ENCODE measurements around the gene CD46. TPM values are rescaled to one million over a fixed set of nuclear protein-coding genes. Genes with fewer than 3 reads are reported as not detected.

The CD46 gene
- total RNA-seq, 1 experiment from 2014 or later: 116 TPM

- POLR2A ChIA-PET (ENCODE audit: unreplicated experiment): interaction anchor here (0.5 to 0.9 kb wide), 4 partner anchors 45 to 132 kb away, joined by 4 to 9 read pairs (median 6); partner anchors contain the start of gene CD34
- CTCF ChIA-PET: interaction anchor here (0.6 kb wide), 4 partner anchors 14 to 133 kb away, joined by 3 to 4 read pairs (median 3); no protein-coding TSS in a partner anchor
- no peak overlapping the region for H2AFZ ChIP-seq (ENCODE audit: low read length)
- no peaks in the 10 kb centered on the region for H3K9me3 ChIP-seq (ENCODE audit: low read length)
- no peaks in the 10 kb centered on the region for H4K20me1 ChIP-seq (ENCODE audit: low read length)
- H3K79me2 ChIP-seq (ENCODE audit: low read length): peaks cover 54% of the 10 kb centered on the region
- BruUV-seq (replicated peaks): no TSS peak
- intact Hi-C loops (cut with micrococcal nuclease): no loop called here
- H3K27ac ChIP-seq (ENCODE audit: low read length): peak overlapping the region; percentile 53
- H3K9me2 ChIP-seq (replicated peaks; ENCODE audit: low read length): no peaks in the 10 kb centered on the region
- H3K4me2 ChIP-seq (ENCODE audit: low read length): 0 out of 2 replicates have a peak overlapping the region, but pooled peaks have one; percentile 5
- H3K9ac ChIP-seq (ENCODE audit: low read length): no peak overlapping the region; the same call in 1 of the 2 replicates
- H3F3A ChIP-seq (ENCODE audit: low read length, unreplicated experiment): peaks cover 5% of the 10 kb centered on the region
- peaks cover 48% of the 10 kb centered on the region for H3K4me1 ChIP-seq (ENCODE audit: insufficient read depth, low read length)
- H3K27me3 ChIP-seq (ENCODE audit: low read length): no peaks in the 10 kb centered on the region
- ATAC-seq (peak; percentile 20), DNase-seq (peak; percentile 84)
- no peaks in the 10 kb centered on the region; the same call in 1 of the 2 replicates for H3K36me3 ChIP-seq (ENCODE audit: low read depth, low read length)
- H3K4me3 ChIP-seq (ENCODE audit: low read length): no peak overlapping the region
- TF ChIP-seq EZH2 (IDR thresholded peaks at IDR 0.05; ENCODE audit: low read length, unreplicated experiment): no peak
- TF ChIP-seq CTCF (conservative IDR thresholded peaks at IDR 0.05; ENCODE audit: low read depth, low read length): peak; percentile 54
- TF ChIP-seq EZH2phosphoT487 (IDR thresholded peaks at IDR 0.05; ENCODE audit: borderline replicate concordance, low read length): no peak
These were observed 72.2 kb downstream of the CD46 start for GRCh38 chr1:207823880-207824566.

GRCh38 chr1:207824691-207825408 lies 73.0 kb downstream of the CD46 start:
- no peaks in the 10 kb centered on the region for H3K9me2 ChIP-seq (replicated peaks; ENCODE audit: low read length)
- ChIA-PET CTCF (interaction anchor here (0.6 kb wide), 2 partner anchors 62 to 129 kb away, joined by 3 to 4 read pairs; no protein-coding TSS in a partner anchor), POLR2A (ENCODE audit: unreplicated experiment) (interaction anchor here (0.6 to 0.9 kb wide), 2 partner anchors 44 to 56 kb away, joined by 5 to 7 read pairs; no protein-coding TSS in a partner anchor)
- intact Hi-C loops (cut with micrococcal nuclease): loop anchor here (5.0 kb wide), 1 partner anchor 122 kb away; no protein-coding TSS in a partner anchor
- no peak for ATAC-seq
- H3K27me3 ChIP-seq (ENCODE audit: low read length): no peaks in the 10 kb centered on the region
- H3K9me3 ChIP-seq (ENCODE audit: low read length): no peaks in the 10 kb centered on the region
- H3K36me3 ChIP-seq (ENCODE audit: low read depth, low read length): no peaks in the 10 kb centered on the region; the same call in 1 of the 2 replicates
- BruUV-seq (replicated peaks): no TSS peak
- no peaks in the 10 kb centered on the region for H4K20me1 ChIP-seq (ENCODE audit: low read length)
- H3K4me1 ChIP-seq (ENCODE audit: insufficient read depth, low read length): peaks cover 43% of the 10 kb centered on the region
- no peak overlapping the region for H3K4me2 ChIP-seq (ENCODE audit: low read length)
- TF ChIP-seq CTCF (conservative IDR thresholded peaks at IDR 0.05; ENCODE audit: low read depth, low read length) (no peak), EZH2 (IDR thresholded peaks at IDR 0.05; ENCODE audit: low read length, unreplicated experiment) (no peak), EZH2phosphoT487 (IDR thresholded peaks at IDR 0.05; ENCODE audit: borderline replicate concordance, low read length) (no peak)
- peak overlapping the region; percentile 67; the same call in 1 of the 2 replicates for H3K9ac ChIP-seq (ENCODE audit: low read length)
- peaks cover 5% of the 10 kb centered on the region for H3F3A ChIP-seq (ENCODE audit: low read length, unreplicated experiment)
- H3K27ac ChIP-seq (ENCODE audit: low read length): peak overlapping the region; percentile 90
- no peak for DNase-seq
- no peak overlapping the region for H3K4me3 ChIP-seq (ENCODE audit: low read length)
- peaks cover 57% of the 10 kb centered on the region for H3K79me2 ChIP-seq (ENCODE audit: low read length)
- no peak overlapping the region for H2AFZ ChIP-seq (ENCODE audit: low read length)

All from PC-3 (cell line).